Stomach (tissue), 9 donors: ENCODE results near the gene BTF3L4. TPM values are rescaled to one million over a fixed set of nuclear protein-coding genes. Genes with fewer than 3 reads are reported as not detected.

ENCODE experiments used
- DNase-seq, 2 donors: peaks; one replicate each; pipeline versions ENCODE4 v3.0.0 to v3.0.0-alpha.2; 2013 to 2019
- H3K27ac ChIP-seq, 5 donors: fragments of 200-600 bp in 4 of 5; sonication (generic) in 4 of 5; one replicate each; pipeline ENCODE4 v1.5.1; 2013 to 2019; ENCODE audit warnings: mild to moderate bottlenecking in 1 of 5, moderate library complexity in 1 of 5
- H3K27me3 ChIP-seq, 3 donors: fragments of 200-600 bp; sonication (generic); one replicate each; pipeline ENCODE4 v1.5.1; 2017 to 2019; ENCODE audit warnings: mixed run types in 1 of 3
- H3K36me3 ChIP-seq, 4 donors: fragments of 200-600 bp; sonication (generic); 1 replicate in 3 of 4; 2 replicates in 1 of 4; pipeline ENCODE4 v1.5.1; 2016 to 2019
- H3K4me1 ChIP-seq, 4 donors: fragments of 200-600 bp; sonication (generic); one replicate each; pipeline ENCODE4 v1.5.1; 2016 to 2019
- H3K4me3 ChIP-seq, 4 donors: fragments of 200-600 bp; sonication (generic) in 3 of 4; one replicate each; pipeline ENCODE4 v1.5.1; 2016 to 2019; ENCODE audit warnings: mild to moderate bottlenecking in 1 of 4
- H3K9me3 ChIP-seq, 4 donors: fragments of 200-600 bp; sonication (generic); one replicate each; pipeline ENCODE4 v1.5.1; 2016 to 2019
- EP300 ChIP-seq: sonication (generic); formaldehyde crosslinking; IDR thresholded peaks from one replicate; pipeline ENCODE4 v1.6.1; 2017; ENCODE audit warnings: antibody characterized with exemption
- POLR2AphosphoS5 ChIP-seq, 3 donors: sonication (generic); formaldehyde crosslinking; IDR thresholded peaks; one replicate each; pipeline ENCODE4 v1.6.1; 2016; ENCODE audit warnings: antibody characterized with exemption in 3 of 3
- WGBS, 5 donors: extraction: QIAGEN DNeasy Blood & Tissue Kit in 3 of 5; methylation state at CpG; one replicate each; pipeline versions ENCODE4 v1.1.5 to v1.1.7; 2013 to 2018; 5-methylcytosine and 5-hydroxymethylcytosine counted together
- intact Hi-C: fragments of 100-400 bp; cut with DNase I; formaldehyde crosslinking; loops from one replicate; pipeline ENCODE4 v1.15.1; 2023; ENCODE audit warnings: low total_unique reads
- polyA plus RNA-seq, 3 donors: library from polyadenylated mRNA; stranded (reverse); fragments of 200-250 nt; gene quantifications; one replicate each; pipeline ENCODE4 v1.2.3, GENCODE V29; 2013
- total RNA-seq, 5 donors: library from RNA; depleted of rRNA; stranded (reverse); fragments of >200 nt; gene quantifications; one replicate each; pipeline versions ENCODE4 v1.1.0 to v1.2.3, GENCODE V29; 2014 to 2016
- donor health status: healthy with polysubstance abuse.
- donor health status: Bipolar disorder and iron deficiency.
- donor health status: healthy.

BTF3L4 gene
- total and polyA plus RNA-seq, 8 donors, result 6.7 to 287 (median 41.2) TPM

DNA sequence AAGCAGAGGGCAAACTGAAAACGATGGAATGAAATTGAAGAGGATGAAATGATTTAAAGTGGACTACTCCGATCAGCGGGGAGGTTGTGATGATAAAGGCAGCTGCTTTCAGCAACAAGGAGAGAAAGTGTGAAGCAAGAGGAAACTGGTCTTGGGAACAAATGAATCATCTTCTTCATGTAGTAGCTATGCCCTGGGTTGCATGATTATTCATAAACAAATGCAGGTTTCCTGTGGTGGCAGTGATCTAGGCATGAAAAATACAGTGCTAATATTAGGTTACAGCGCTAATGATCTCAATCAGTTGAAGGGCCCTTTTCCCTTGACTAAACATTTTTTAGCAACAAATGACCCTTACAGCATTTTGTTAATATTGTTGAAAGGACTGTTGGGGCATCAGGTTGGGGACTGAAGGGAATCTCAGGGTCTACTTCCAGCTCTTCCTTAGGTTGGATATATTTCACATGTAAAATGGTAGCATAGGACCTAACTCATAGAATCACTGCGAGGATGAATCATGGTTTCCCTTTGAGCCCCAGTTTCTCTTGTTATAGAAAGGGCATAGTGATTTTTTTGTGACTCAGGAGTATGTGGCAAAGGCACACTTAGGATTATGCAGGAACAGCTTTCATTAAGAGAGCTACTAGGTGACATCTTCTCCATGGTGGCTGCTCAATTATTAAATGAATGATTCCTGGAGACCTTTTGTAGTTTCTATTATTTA lies 83.9 kb downstream of the BTF3L4 start:
- Histone ChIP-seq H3K36me3 (no peaks in the 10 kb centered on the region), H3K4me1 (peaks cover 6 to 40% (median 21%) of the 10 kb centered on the region in 4 donors), H3K4me3 (no peak overlapping the region), H3K27ac (peak overlapping the region in 3 of 5 donors; percentile 15 to 97 (median 35)), H3K9me3 (no peaks in the 10 kb centered on the region), H3K27me3 (no peaks in the 10 kb centered on the region)
- intact Hi-C loops, result loop anchor here (10.0 kb wide), 1 partner anchor 215 kb away; no protein-coding TSS in a partner anchor
- DNase-seq, result no peak
- 71 to 86% (median 76%) methylated on average over 5 of the region's 5 CpGs for whole genome bisulfite sequencing, 5 donors
- peak in 1 of 3 donors; percentile 57 for TF ChIP-seq POLR2AphosphoS5 (IDR thresholded peaks at IDR 0.05)
- TF ChIP-seq EP300, result no peak

Other genes starting within 250 kb of the BTF3L4 start
- gene NRDC, start 177.6 kb upstream of the BTF3L4 start, total RNA-seq, result 10 to 100 TPM; 58.4 to 93.0 (median 80.0) TPM
- 10 to 100 TPM; 62.8 to 95.6 (median 78.3) TPM for gene NRDC, start 177.6 kb upstream of the BTF3L4 start, polyA plus RNA-seq
- 1 to 10 TPM in 2 of 5 donors, under 1 TPM in 3; under 0.01 to 2.2 (median 0.14) TPM for gene RAB3B, start 65.6 kb upstream of the BTF3L4 start, total RNA-seq
- under 1 TPM in 2 of 3 donors, not detected in 1; 0.13 to 0.31 TPM for gene RAB3B, start 65.6 kb upstream of the BTF3L4 start, polyA plus RNA-seq
- gene KTI12, start 22.5 kb upstream of the BTF3L4 start, total RNA-seq, result 10 to 100 TPM in 2 of 5 donors, 1 to 10 TPM in 3; 4.2 to 15.4 (median 7.0) TPM
- gene KTI12, start 22.5 kb upstream of the BTF3L4 start, polyA plus RNA-seq, result 1 to 10 TPM; 5.7 to 8.4 (median 7.5) TPM
- gene TXNDC12, start 1.1 kb upstream of the BTF3L4 start, total RNA-seq, result 10 to 100 TPM; 18.7 to 51.6 (median 44.2) TPM
- 10 to 100 TPM; 12.5 to 23.2 (median 14.0) TPM for gene TXNDC12, start 1.1 kb upstream of the BTF3L4 start, polyA plus RNA-seq
- gene ZFYVE9, start 85.8 kb downstream of the BTF3L4 start, total RNA-seq, result 10 to 100 TPM; 13.6 to 61.1 (median 25.7) TPM
- gene ZFYVE9, start 85.8 kb downstream of the BTF3L4 start, polyA plus RNA-seq, result 1 to 10 TPM; 3.6 to 8.4 (median 6.7) TPM